ENCODE data around the gene PKHD1.

PKHD1 gene

GRCh38 chr6:51675020-51675921 lies 412.1 kb downstream of the PKHD1 start:
- no peak for DNase-seq

GRCh38 chr6:51663525-51663924 lies 423.9 kb downstream of the PKHD1 start:
- no peak for DNase-seq

GRCh38 chr6:51660767-51661166 lies 426.6 kb downstream of the PKHD1 start:
- DNase-seq: no peak

GRCh38 chr6:51657491-51657890 lies 429.9 kb downstream of the PKHD1 start:
- DNase-seq: no peak

GRCh38 chr6:51655517-51655916 lies 431.9 kb downstream of the PKHD1 start:
- no peak for DNase-seq

- no peak for DNase-seq
Observed at GRCh38 chr6:51654647-51655046, 432.8 kb downstream of the PKHD1 start.

- DNase-seq: no peak
Observed at GRCh38 chr6:51651132-51651817, 436.1 kb downstream of the PKHD1 start.

- DNase-seq: no peak
Observed at GRCh38 chr6:51648774-51649173, 438.6 kb downstream of the PKHD1 start.

- DNase-seq: no peak
Observed at GRCh38 chr6:51648236-51648635, 439.2 kb downstream of the PKHD1 start.

- no peak for DNase-seq
Observed at GRCh38 chr6:51644426-51644825, 443.0 kb downstream of the PKHD1 start.

- no peak for DNase-seq
Observed at GRCh38 chr6:51640021-51640420, 447.4 kb downstream of the PKHD1 start.

- DNase-seq: no peak
Observed at GRCh38 chr6:51633424-51633823, 454.0 kb downstream of the PKHD1 start.

GRCh38 chr6:51630011-51630410 lies 457.4 kb downstream of the PKHD1 start:
- DNase-seq: no peak

GRCh38 chr6:51626391-51626790 lies 461.0 kb downstream of the PKHD1 start:
- no peak for DNase-seq

- no peak for DNase-seq
Observed at GRCh38 chr6:51625566-51625965, 461.8 kb downstream of the PKHD1 start.

- DNase-seq: no peak
Observed at GRCh38 chr6:51620971-51621370, 466.4 kb downstream of the PKHD1 start.

- DNase-seq: no peak
Observed at GRCh38 chr6:51619042-51619799, 468.2 kb downstream of the PKHD1 start.

GRCh38 chr6:51618563-51618962 lies 468.9 kb downstream of the PKHD1 start:
- no peak for DNase-seq

- DNase-seq: no peak
Observed at GRCh38 chr6:51617751-51618150, 469.7 kb downstream of the PKHD1 start.

GRCh38 chr6:51616243-51616642 lies 471.2 kb downstream of the PKHD1 start:
- DNase-seq: no peak

GRCh38 chr6:51614725-51615124 lies 472.7 kb downstream of the PKHD1 start:
- DNase-seq: no peak

- DNase-seq: no peak
Observed at GRCh38 chr6:51613558-51613957, 473.9 kb downstream of the PKHD1 start.

- no peak for DNase-seq
Observed at GRCh38 chr6:51608932-51609331, 478.5 kb downstream of the PKHD1 start.
